ENCODE results near the gene RPN2.

GRCh38 chr20:37189416-37190016, 10.4 kb downstream of the RPN2 start:
- no peak for TF ChIP-seq CTCF (IDR thresholded peaks at IDR 0.05; ENCODE audit: low read depth, low read length, missing input control)
- TF ChIP-seq MAX (IDR thresholded peaks at IDR 0.05), result no peak
- TF ChIP-seq FOXA1 (IDR thresholded peaks at IDR 0.05), result no peak
- no peak for TF ChIP-seq EGR1 (IDR thresholded peaks at IDR 0.05; ENCODE audit: low read depth in 2 of 2)
- no peak for TF ChIP-seq TAF1 (conservative IDR thresholded peaks at IDR 0.05)
- TF ChIP-seq ZBTB33 (IDR thresholded peaks at IDR 0.05), result no peak
- no peak for TF ChIP-seq REST (IDR thresholded peaks at IDR 0.05)

Data from liver (tissue), 3 donors.